Loucy (cell line): Measurements from ENCODE around the gene SLX9.

Source experiments
- H2AFZ ChIP-seq: fragments of 200-600 bp; sonication (generic); 2 replicates; pipeline ENCODE4 v1.6.0; 2016; ENCODE audit warnings: antibody characterized with exemption, mild to moderate bottlenecking, low read length, moderate library complexity
- H3F3A ChIP-seq: fragments of 200-600 bp; 2 replicates; pipeline ENCODE4 v1.6.0; 2016; ENCODE audit warnings: antibody characterized with exemption, low read depth, mild to moderate bottlenecking
- H3K27me3 ChIP-seq: fragments of 200-600 bp; sonication (generic); 2 replicates; pipeline ENCODE4 v1.6.1; 2014; ENCODE audit warnings: low read length, mild to moderate bottlenecking; ENCODE audit not compliant: insufficient read depth, poor library complexity, severe bottlenecking
- H3K36me3 ChIP-seq: fragments of 200-600 bp; sonication (generic); 2 replicates; pipeline ENCODE4 v1.6.1; 2016; ENCODE audit warnings: low read length; ENCODE audit not compliant: insufficient read depth
- H3K4me1 ChIP-seq: fragments of 200-600 bp; sonication (generic); 2 replicates; pipeline ENCODE4 v1.5.1; 2014; ENCODE audit warnings: low read length, mild to moderate bottlenecking; ENCODE audit not compliant: insufficient read depth, poor library complexity, severe bottlenecking
- H3K4me2 ChIP-seq: fragments of 200-600 bp; sonication (generic); 2 replicates; pipeline ENCODE4 v1.6.0; 2014; ENCODE audit warnings: antibody characterized with exemption, low read length, low read depth, mild to moderate bottlenecking; ENCODE audit not compliant: poor library complexity, severe bottlenecking
- H3K4me3 ChIP-seq: fragments of 200-600 bp; sonication (generic); 2 replicates; pipeline ENCODE4 v1.5.1; 2014; ENCODE audit warnings: low read length, mild to moderate bottlenecking, mixed read lengths; ENCODE audit not compliant: poor library complexity, severe bottlenecking
- H3K79me2 ChIP-seq: fragments of 200-600 bp; sonication (generic); 2 replicates; pipeline ENCODE4 v1.6.1; 2014; ENCODE audit warnings: low read length; ENCODE audit not compliant: insufficient read depth
- H3K9ac ChIP-seq: fragments of 200-600 bp; sonication (generic); 2 replicates; pipeline ENCODE4 v1.6.0; 2014; ENCODE audit warnings: mild to moderate bottlenecking, low read depth, low read length, moderate library complexity; ENCODE audit not compliant: poor library complexity, severe bottlenecking
- H3K9me2 ChIP-seq: fragments of 200-600 bp; sonication (generic); replicated peaks from 2 replicates; pipeline ENCODE4 v1.6.1; 2016; ENCODE audit warnings: low read depth, low read length, mixed read lengths
- H3K9me3 ChIP-seq: fragments of 200-600 bp; sonication (generic); 2 replicates; pipeline ENCODE4 v1.6.1; 2014; ENCODE audit warnings: mild to moderate bottlenecking, antibody characterized with exemption, low read length, low read depth; ENCODE audit not compliant: insufficient read depth
- H4K20me1 ChIP-seq: fragments of 200-600 bp; sonication (generic); 2 replicates; pipeline ENCODE4 v1.6.0; 2014; ENCODE audit warnings: antibody characterized with exemption, low read length, mild to moderate bottlenecking; ENCODE audit not compliant: insufficient read depth, poor library complexity, severe bottlenecking
- CTCF ChIP-seq: fragments of 200-600 bp; sonication (generic); conservative IDR thresholded peaks from 2 replicates; pipeline ENCODE4 v1.5.1; 2014; ENCODE audit warnings: mild to moderate bottlenecking, antibody characterized with exemption, low read length
- EZH2phosphoT487 ChIP-seq: fragments of 200-600 bp; IDR thresholded peaks from 2 replicates; pipeline ENCODE4 v1.6.1; 2018; ENCODE audit warnings: antibody characterized with exemption, mild to moderate bottlenecking, moderate library complexity, borderline replicate concordance

The SLX9 gene

GRCh38 chr21:44964381-44964780 is 24.6 kb downstream of the SLX9 start:
- Histone ChIP-seq H3K9me3 (no peaks in the 10 kb centered on the region), H3K36me3 (peaks cover 35% of the 10 kb centered on the region; the same call in 1 of the 2 replicates), H3K79me2 (peaks cover 43% of the 10 kb centered on the region; the same call in 1 of the 2 replicates), H3K4me2 (no peak overlapping the region), H3K27me3 (no peaks in the 10 kb centered on the region), H4K20me1 (no peaks in the 10 kb centered on the region), H3K9ac (no peak overlapping the region), H3F3A (peaks cover 6% of the 10 kb centered on the region), H3K4me3 (no peak overlapping the region), H3K4me1 (peaks cover 46% of the 10 kb centered on the region), H3K9me2 (no peaks in the 10 kb centered on the region), H2AFZ (no peak overlapping the region)
- TF ChIP-seq EZH2phosphoT487 (no peak), CTCF (no peak)

GRCh38 chr21:44965251-44966022 is 25.6 kb downstream of the SLX9 start:
- TF ChIP-seq CTCF (no peak), EZH2phosphoT487 (no peak)

GRCh38 chr21:44966135-44967081 is 26.6 kb downstream of the SLX9 start:
- H4K20me1 ChIP-seq: no peaks in the 10 kb centered on the region

More at GRCh38 chr21:44965251-44966022, 25.6 kb downstream of the SLX9 start:
- Histone ChIP-seq H3F3A (peaks cover 8% of the 10 kb centered on the region), H3K79me2 (peaks cover 45% of the 10 kb centered on the region; the same call in 1 of the 2 replicates), H3K4me2 (peak overlapping the region; percentile 60), H2AFZ (no peak overlapping the region), H3K36me3 (peaks cover 24% of the 10 kb centered on the region; the same call in 1 of the 2 replicates), H3K9ac (peak overlapping the region; percentile 85), H3K4me1 (peaks cover 54% of the 10 kb centered on the region), H3K9me2 (no peaks in the 10 kb centered on the region), H4K20me1 (no peaks in the 10 kb centered on the region), H3K9me3 (no peaks in the 10 kb centered on the region), H3K4me3 (peak overlapping the region; percentile 31), H3K27me3 (no peaks in the 10 kb centered on the region)

More at GRCh38 chr21:44966135-44967081, 26.6 kb downstream of the SLX9 start:
- Histone ChIP-seq H3K79me2 (peaks cover 51% of the 10 kb centered on the region; the same call in 1 of the 2 replicates), H3K9me2 (no peaks in the 10 kb centered on the region), H3K27me3 (no peaks in the 10 kb centered on the region), H2AFZ (no peak overlapping the region), H3K9me3 (no peaks in the 10 kb centered on the region), H3K4me2 (peak overlapping the region; percentile 90), H3K36me3 (peaks cover 14% of the 10 kb centered on the region; the same call in 1 of the 2 replicates), H3K4me3 (no peak overlapping the region), H3F3A (peaks cover 8% of the 10 kb centered on the region), H3K4me1 (peaks cover 64% of the 10 kb centered on the region), H3K9ac (peak overlapping the region; percentile 85)
- TF ChIP-seq CTCF (no peak), EZH2phosphoT487 (no peak)
